ENCODE results near the gene CCL5.

Gene CCL5

DNA sequence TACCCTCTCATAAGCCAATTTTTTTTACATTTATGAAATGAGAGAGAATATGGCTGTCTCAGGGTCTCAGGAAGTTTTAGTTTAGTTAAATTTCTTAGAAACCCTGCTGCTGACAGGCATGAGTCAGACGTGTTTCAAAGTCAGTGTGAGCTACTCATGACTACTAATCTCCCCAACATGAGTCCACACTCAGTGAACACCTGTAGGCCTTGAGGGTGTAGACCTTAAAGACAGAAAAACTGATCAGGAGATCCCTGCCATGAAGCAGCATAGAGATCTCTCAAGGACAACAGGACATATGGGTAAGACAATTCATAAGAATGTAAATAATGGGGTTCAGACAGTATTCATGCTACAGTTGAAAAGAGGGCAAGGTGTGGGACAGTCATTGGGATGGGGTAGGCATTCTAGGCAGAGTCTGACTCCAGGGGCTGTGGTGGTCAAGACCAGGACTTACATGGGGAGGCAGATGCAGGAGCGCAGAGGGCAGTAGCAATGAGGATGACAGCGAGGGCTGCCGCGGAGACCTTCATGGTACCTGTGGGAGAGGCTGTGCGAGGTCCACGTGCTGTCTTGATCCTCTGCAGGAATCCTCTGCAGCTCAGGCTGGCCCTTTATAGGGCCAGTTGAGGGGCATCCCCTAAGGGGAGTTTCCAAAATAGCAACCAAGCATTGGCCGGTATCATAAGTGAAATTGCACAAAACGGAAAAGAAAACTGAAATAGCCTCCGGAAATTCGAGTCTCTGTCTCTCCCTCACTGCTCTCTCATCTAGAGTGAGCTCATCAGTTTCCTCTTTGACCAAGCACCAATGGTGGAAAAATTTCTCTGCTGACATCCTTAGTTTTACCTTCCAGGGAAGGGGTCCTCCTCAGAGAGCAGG is at the start of gene CCL5:
Gene CCL5, minus strand, starts transcription at position 588 of the 882 bp plus-strand sequence.
- peak; percentile 16 to 17 for DNase-seq

- DNase-seq = no peak
These were observed 47.6 kb upstream of the CCL5 start for GRCh38 chr17:35927714-35928113.

DNA sequence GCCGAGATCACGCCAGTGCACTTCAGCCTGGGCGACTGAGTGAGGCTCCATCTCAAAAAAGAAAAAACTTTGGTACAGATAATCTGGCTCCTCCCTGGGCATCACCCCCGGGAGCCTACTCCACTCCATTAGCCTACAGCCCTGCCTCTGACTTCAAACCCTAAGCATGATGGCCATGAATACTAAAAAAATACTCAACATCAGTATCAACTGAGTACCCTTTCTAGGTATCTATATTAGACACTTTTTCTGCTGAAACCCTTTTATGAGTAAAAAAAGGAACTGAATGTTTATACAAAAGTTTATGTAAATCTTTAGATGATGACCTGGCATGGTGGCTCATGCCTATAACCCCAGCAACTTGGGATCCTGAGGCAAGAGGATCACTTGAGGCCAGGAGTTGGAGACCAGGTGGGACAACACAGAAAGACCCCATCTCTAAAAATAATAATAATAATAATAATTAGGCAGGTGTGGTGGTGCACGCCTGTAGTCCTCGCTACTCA is 43.5 kb upstream of the CCL5 start:
- no peak for DNase-seq

- no peak for DNase-seq
These were observed 40.1 kb upstream of the CCL5 start for GRCh38 chr17:35920229-35920628.

GRCh38 chr17:35918665-35919064 is 38.5 kb upstream of the CCL5 start:
- DNase-seq = no peak

DNA sequence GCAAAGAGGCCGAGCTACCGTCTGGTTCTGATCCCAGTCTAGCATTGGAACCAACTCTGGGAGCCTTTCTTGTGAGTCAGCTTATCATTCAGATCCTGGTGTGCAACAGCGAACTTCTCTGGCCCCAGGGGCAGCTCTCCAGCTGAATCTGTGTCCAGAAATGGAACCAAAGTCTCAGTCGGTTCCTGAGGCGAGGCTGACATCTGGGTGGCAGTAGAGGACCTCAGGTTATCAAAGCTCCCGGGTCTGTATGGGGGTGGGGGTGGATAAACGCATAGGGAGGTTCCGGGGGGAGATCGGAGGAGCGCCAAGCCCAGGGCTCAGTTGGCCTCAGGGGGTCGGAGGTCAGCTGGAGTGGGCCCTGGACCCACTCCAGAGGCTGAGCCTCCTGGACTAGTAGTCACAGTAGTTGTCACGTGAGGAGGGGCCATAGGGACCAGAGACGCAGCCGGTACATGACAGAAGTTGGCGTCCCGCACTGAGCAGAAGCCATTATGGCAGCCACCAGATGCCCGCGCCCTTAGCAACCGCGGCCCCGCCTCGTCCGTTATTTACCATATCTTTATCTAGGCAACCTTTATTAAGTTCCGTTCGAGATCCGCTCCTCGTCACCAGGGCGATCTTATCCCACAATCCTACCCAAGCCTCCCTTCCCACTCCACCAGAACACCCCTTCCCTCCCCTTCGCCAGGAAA is 37.5 kb upstream of the CCL5 start:
- no peak for DNase-seq

GRCh38 chr17:35915153-35915964 is 35.2 kb upstream of the CCL5 start:
- no peak for DNase-seq

DNA sequence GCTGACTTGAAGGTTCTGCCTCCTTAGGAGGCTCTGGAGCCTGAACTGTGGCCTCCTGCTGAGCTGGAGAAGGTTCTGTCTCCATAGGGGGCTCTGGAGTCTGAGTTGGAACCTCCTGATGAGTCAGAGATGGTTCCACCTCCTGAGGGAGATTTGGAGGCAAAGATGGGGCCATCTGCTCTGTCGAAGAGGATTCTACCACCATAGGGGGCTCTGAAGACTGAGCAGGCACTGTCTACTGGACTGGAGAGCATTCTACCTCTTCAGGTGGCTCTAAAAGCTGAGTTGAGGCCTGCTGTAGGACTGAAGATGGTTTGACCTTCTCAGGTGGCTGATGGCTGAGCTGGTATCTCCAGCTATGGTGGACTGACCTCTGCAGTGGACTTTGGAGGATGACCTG is 34.2 kb upstream of the CCL5 start:
- no peak for DNase-seq

DNA sequence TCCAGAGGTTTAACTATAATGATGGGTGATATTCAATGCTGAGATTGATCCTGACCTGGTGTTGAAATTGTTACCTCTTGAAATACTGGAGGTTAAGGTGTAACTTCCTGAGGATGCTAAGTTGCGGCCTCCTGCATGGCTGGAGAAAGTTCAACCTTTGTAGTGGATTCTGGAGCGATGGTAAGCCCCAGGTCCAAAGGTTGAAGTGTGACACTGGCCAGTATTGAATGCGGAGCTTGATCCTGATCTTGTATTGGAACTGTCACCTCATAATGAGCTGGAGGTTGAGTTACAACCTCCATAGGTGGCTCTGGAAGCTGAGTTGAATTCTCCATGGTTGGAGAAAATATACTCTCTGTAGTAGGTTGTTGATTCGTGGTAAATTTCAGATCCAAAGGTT is 33.4 kb upstream of the CCL5 start:
- DNase-seq = no peak

GRCh38 chr17:35912942-35913341 is 32.8 kb upstream of the CCL5 start:
- DNase-seq = no peak

DNA sequence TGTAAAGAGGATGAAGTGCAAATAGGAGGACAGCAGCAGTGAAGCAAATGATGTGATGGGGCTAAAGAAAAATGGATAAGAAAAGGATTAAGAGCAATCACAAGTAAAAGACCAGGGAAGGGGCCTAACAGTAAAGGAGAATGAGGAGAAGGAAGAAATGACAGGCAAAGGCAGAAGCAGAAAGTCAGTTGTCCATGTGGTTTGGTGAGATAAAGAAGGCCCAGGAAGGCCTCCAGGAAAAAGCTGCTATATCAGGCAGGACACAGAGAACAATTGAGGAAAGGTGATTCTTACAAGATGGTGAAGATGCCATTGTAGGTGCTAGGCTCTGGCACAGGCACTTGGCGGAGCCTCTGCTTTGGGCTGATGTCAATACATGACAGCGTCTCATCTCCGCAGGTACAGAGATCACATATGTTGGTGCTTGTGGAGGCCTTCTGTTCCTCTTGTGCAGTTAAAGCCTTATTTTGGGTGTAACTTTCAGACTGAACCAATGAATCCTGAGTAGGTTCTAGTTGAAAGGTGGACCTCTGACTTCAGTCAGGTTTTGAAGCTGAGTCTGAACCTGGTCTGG is 32.3 kb upstream of the CCL5 start:
- no peak for DNase-seq

- no peak for DNase-seq
These were observed 29.2 kb upstream of the CCL5 start for GRCh38 chr17:35909408-35909807.

- no peak for DNase-seq
These were observed 27.5 kb upstream of the CCL5 start for GRCh38 chr17:35907691-35908090.

- DNase-seq = no peak
These were observed 26.9 kb upstream of the CCL5 start for GRCh38 chr17:35906926-35907637.

DNA sequence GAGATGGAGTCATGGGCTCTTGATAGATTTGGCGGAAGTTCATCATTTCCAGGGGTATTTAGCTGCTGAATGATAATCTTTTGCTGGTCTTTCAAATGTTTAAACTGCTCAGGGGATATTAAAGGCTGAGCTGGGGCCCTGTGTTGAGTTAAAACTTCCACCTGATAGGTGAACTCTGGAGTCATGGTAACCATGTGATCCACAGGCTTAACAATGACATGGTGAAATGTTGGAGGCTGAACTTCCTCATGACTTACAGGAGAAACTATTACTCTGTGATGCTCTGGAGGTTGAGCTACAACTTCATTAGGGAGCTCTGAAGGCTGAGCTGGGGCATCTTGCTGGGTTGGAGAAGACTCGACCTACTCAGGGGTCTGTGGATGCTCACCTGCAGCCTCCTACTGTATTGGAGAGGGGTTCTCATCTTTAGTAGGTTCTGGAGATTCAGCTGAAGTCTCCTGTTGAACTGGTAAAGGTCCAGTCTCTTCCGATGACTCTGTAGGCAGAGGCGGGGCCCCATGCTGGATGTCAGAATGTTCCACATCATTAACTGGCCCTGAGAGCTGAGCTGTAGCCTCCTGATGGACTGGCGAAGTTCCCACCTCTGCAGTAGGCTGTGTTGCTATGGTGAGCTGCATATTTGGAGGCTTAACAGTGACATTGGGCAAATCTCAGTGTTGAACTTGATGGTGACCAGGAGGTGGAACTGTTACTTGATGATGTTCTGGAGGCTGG is 26.2 kb upstream of the CCL5 start:
- no peak for DNase-seq

DNA sequence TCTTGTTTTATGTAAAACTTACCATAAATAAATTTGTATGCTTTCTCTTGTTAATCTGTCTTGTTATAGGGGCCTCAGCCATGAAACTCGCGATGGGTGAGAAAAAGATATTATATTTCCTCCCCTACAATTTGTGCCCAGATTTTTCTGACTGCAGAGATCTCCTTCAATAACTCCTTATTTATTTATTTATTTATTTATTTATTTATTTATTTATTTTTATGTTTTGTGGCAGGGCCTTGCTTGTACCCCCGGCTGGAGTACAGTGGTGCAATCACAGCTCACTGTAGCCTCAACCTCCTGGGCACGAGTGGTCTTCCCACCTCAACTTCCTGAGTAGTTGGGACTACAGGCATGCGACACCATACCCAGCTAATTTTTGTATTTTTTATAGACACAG is 23.3 kb upstream of the CCL5 start:
- no peak for DNase-seq

- DNase-seq = no peak
These were observed 21.5 kb upstream of the CCL5 start for GRCh38 chr17:35901631-35902175.

DNA sequence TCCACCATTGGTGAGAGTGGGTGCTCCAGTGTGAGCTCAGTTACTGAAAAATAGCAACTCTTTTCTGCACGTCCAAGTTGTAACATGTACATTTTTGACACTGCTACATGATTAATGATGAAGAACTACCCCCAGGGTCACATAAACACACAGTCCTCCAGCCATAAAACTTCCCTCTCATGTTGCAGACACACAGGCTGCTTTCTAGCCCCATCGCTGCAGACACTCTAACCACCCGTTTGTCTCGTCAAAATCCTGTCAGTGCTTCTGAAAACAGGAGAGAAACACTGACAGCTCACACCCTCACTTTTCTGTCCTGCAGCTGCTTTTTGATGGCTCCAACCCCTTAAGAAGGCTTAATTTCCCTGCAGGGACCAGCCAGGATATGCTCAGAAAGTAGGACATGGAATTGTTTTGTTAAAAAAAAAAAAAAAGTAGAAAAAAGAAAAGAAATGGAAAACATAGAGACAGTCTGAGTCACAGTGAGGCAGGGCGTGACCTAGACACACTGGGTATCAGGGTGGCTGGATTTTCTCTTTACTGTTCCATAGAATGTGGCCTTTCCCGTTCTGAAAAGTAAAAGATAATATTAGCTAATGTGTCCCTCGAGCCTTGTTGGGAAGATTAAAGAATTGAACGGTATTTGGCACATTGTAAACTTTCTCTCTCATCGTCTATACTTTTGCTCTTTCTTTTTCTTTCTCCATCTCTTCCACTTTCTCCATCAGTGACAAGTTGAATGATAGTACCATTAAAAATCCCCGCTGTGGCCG is 20.7 kb upstream of the CCL5 start:
- no peak for DNase-seq

DNA sequence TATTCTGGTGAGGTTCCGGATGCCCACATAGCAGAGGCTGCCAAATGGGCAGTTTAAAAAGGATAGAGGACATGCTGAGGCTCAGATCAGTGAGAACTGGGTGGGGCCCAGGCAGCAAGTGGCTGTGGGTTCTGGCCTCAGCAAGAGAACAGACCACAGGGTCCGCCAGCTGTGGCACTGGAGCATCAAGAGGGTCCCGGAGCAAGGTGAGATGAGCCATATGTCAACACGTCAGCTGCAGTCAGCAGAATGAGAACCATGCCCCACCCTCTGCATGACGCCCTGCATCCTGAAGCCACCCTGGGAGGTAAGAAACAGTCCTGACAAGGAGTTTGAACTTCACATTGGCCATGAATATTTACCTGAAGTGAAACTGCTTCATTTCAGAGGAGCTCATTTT is 20.1 kb upstream of the CCL5 start:
- no peak for DNase-seq
